ENCODE results near the gene RASAL2.
"Not testable (repeated sequence)": the region's sequence is repeated elsewhere in the genome, so short reads cannot be mapped to it uniquely, and the experiment has no call there.

RASAL2 gene

GRCh38 chr1:178374016-178374415, 280.1 kb downstream of the RASAL2 start:
- DNase-seq (ENCODE audit: low read depth in 2 of 2, low spot score in 1 of 2), result no peak

GRCh38 chr1:178376008-178376407, 282.1 kb downstream of the RASAL2 start:
- DNase-seq (ENCODE audit: low read depth in 2 of 2, low spot score in 1 of 2), result no peak

- DNase-seq (ENCODE audit: low read depth in 2 of 2, low spot score in 1 of 2), result no peak
These were observed 285.9 kb downstream of the RASAL2 start for GRCh38 chr1:178379807-178380206.

- no peak for DNase-seq (ENCODE audit: low read depth in 2 of 2, low spot score in 1 of 2)
These were observed 288.5 kb downstream of the RASAL2 start for GRCh38 chr1:178382372-178382771.

DNA sequence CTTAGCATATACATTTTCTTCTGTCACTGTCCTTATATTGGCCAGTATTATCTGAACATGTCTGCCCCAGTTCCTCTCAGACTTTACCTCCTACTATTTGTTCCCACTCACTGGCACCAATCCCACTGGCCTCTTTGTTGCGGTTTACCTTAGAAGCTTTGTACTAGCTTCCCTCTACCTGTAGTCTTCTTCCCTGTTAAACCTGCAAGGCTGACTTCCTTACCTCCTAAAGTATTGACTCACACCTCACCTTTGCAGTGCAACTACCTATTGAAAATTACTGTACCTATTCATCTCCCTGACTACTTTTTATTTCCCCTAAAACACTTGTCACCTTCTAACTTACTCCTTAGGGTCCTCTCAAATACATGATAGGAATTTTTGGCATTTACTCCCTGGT, 291.8 kb downstream of the RASAL2 start:
- DNase-seq (ENCODE audit: low read depth in 2 of 2, low spot score in 1 of 2), result no peak

DNA sequence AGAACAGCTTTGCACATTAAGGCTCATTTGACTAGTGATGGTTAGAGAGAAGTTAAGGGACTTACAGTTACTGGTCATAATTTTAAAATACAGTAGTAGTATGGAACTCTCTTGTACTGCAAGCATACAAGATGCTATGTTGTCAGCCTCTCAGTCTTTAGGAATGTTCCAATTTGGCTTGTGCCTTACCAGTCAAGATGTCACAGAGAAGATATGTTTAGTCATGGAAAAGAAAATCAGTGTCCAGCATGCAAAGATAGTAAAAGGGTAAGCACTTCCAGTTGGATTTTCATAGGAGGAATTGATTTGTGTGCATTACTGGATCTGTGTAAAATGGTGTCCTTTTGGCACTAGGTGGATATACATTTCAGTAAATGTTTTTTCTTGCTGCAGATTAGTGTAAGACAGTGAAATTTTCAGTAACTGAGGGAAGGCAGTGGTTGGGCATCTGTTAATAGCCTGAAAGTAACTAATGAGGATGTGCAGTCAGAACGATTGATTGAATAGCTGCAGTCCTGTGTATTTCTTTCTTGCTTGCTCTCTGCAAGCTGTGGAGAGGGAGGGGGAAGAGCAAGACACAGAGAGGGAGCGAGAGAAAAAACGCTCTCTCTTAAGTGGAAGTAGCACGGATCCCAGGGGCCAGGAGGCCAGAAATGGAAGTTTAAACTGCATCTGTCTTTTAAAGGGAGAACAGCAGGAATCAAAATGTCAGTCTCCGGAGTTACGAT, 294.7 kb downstream of the RASAL2 start:
- no peak for DNase-seq (ENCODE audit: low read depth in 2 of 2, low spot score in 1 of 2)

- no peak for DNase-seq (ENCODE audit: low read depth in 2 of 2, low spot score in 1 of 2)
These were observed 295.5 kb downstream of the RASAL2 start for GRCh38 chr1:178389441-178389840.

- not testable (repeated sequence) for DNase-seq (ENCODE audit: low read depth in 2 of 2, low spot score in 1 of 2)
These were observed 296.4 kb downstream of the RASAL2 start for GRCh38 chr1:178390280-178390679.

DNA sequence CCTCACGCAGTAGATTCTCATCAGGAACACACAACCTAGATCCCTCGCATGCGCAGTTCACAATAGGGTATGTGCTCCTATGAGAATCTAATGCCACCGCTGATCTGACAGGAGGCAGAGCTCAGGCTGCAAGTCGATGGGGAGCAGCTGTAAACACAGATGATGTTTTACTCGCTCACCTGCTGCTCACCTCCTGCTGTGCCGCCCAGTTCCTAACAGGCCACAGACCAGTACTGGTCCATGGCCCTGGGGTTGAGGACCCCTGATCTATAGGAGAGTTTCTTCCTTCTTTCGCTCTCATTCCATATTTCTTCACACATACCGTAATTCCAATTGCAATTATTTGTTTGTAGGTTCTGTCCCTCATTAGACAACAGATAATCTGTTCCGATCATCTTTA, 299.5 kb downstream of the RASAL2 start:
- DNase-seq (ENCODE audit: low read depth in 2 of 2, low spot score in 1 of 2), result no peak

DNA sequence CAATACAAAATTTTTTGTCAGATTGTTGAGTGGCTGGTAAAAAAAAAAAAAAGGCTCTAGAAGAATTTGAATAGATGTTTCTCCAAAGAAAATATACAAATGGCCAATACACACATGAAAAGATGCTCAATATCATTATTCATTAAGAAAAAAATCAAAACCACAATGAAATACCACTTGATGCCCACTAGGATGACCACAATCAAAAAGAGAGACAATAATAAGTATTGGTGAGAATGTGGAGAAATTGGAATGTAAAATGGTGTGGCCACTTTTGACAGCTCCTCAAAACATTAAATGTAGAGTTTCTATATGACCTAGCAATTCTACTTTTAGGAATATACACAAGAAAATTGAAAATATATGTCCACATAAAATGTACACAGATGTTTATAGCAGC, 302.9 kb downstream of the RASAL2 start:
- no peak for DNase-seq (ENCODE audit: low read depth in 2 of 2, low spot score in 1 of 2)

GRCh38 chr1:178397678-178398077, 303.8 kb downstream of the RASAL2 start:
- DNase-seq (ENCODE audit: low read depth in 2 of 2, low spot score in 1 of 2), result no peak

DNA sequence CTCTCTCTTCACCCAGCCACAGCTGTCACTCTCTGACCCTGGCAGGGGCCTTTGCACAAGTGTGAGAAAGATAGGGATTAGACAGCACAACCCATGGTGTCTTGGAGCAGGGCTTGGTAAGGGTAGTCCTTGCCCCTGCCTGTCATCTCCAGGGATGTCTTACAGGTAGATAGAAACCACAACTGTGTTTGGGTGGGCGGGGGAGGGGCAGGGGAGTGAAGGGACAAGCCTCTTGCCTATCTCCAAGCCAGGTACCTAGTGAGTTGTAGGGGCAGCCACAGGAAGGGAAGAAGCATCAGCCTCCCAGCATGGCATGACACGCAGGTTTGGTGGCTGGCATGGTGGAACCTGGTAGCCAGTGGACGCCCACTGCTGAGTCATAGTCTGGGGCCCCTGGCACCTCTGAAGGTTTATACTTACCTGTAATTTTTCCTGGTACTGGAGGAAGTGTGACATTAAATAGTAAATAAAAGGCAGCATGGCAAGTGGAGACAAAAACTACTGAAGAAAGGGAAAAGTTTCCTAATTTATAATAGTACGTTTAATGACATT, 305.3 kb downstream of the RASAL2 start:
- DNase-seq (ENCODE audit: low read depth in 2 of 2, low spot score in 1 of 2), result no peak

GRCh38 chr1:178405137-178405536, 311.2 kb downstream of the RASAL2 start:
- DNase-seq (ENCODE audit: low read depth in 2 of 2, low spot score in 1 of 2), result no peak

DNA sequence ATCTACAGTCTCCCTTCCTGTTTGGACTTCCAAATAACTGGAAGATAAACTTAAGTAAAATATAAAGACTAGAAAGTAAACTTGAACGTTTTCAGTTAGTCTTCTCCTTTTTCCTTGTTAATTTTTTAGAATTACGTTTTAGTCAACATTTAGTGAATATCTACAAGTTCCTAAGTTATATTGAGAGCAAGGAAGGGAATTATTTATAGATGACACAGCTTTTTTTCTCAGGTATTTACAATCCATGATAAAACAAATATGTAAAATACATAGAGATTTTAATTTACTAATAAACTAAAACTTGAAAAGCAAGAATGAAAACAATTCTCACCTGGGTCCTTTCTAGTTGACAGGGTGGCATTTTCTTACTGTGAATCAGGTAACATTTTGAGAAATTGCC, 313.3 kb downstream of the RASAL2 start:
- DNase-seq (ENCODE audit: low read depth in 2 of 2, low spot score in 1 of 2), result no peak

GRCh38 chr1:178407655-178408054, 313.8 kb downstream of the RASAL2 start:
- DNase-seq (ENCODE audit: low read depth in 2 of 2, low spot score in 1 of 2), result no peak

GRCh38 chr1:178408871-178409270, 315.0 kb downstream of the RASAL2 start:
- DNase-seq (ENCODE audit: low read depth in 2 of 2, low spot score in 1 of 2), result no peak

GRCh38 chr1:178409541-178409940, 315.6 kb downstream of the RASAL2 start:
- DNase-seq (ENCODE audit: low read depth in 2 of 2, low spot score in 1 of 2), result no peak

DNA sequence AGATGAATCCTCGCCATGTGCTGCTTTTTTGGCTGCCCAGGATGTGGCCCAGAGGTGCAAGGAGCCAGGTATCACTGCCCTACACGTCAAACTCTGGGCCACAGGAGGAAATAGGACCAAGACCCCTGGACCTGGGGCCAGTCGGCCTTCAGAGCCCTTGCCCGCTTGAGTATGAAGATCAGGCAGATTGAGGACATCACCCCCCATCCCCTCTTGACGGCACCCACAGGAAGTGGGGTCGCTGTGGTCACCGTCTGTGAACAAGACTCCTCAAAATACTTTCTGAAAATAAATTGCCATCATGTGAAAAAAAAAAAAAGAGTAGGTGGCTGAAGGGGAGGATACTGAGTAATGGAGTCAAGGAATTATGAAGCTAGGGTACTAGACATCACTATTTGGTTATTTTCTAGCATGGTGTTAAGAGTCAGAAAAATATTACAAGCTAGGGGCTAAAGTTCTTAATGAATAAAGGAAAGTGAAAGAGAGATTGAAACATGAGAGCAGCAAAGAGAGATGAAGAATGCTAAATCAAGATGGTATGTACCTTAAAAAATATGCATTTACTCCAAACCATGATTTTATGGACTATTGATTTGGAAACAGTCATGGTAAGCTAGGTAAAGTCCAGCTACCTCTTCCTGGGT, 318.0 kb downstream of the RASAL2 start:
- no peak for DNase-seq (ENCODE audit: low read depth in 2 of 2, low spot score in 1 of 2)

DNA sequence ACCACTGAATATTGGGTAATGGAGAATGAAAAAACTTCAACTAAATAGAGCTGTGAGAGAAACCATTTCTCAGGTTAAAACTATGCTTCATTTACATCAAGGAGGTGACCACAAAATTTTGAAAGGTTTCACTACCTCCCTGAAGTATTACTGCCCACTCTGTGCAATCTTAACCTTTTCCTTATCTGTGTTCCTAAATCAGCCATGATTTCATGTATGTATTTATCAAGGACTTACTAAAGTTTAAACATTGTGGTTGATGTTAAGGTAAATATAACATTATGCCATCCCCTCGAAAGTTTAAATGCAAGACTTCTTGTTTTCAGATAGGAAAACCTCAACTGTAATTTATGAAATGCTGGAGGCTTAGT, 318.5 kb downstream of the RASAL2 start:
- DNase-seq (ENCODE audit: low read depth in 2 of 2, low spot score in 1 of 2), result no peak

- no peak for DNase-seq (ENCODE audit: low read depth in 2 of 2, low spot score in 1 of 2)
These were observed 324.0 kb downstream of the RASAL2 start for GRCh38 chr1:178417858-178418257.

DNA sequence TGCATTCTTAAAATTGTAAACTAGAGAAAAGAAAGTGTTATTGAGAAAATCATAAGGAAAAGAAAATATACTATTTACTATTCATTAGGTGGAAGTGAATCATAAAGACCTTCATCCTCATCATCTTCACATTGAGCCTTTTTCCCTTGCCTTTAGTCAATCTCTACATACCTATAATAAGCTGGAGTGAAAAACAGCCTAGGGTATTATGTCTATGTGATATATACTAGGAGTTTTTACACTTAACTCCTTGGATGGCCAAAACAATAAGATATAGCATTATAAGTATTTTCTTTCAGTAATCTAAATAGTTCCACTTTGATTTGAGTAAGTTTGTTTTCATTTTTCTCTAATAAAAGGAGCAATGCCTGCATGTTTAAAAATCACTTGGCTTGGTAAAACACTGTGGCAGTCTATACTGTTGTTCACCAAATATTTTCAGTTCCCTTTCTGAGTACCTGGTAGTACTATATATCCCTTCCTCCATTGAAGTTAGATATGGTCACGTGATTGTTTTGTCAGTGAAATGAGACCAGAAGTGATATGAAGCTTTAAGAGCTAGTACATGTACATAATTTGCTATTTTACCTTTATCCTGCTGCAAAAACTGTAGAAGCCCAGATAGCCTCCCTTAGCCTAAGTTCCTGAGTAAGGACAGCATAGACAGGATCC, 324.5 kb downstream of the RASAL2 start:
- no peak for DNase-seq (ENCODE audit: low read depth in 2 of 2, low spot score in 1 of 2)

- DNase-seq (ENCODE audit: low read depth in 2 of 2, low spot score in 1 of 2), result no peak
These were observed 340.5 kb downstream of the RASAL2 start for GRCh38 chr1:178434360-178434759.

Data from stimulated activated CD8-positive, alpha-beta memory T cell treated with anti-CD3 and anti-CD28 coated beads, Interleukin-4, amount 100 ng/mL, for 1 hour (primary cell).